ENCODE data around the gene TTLL6.

- TF ChIP-seq, protein P1, sequence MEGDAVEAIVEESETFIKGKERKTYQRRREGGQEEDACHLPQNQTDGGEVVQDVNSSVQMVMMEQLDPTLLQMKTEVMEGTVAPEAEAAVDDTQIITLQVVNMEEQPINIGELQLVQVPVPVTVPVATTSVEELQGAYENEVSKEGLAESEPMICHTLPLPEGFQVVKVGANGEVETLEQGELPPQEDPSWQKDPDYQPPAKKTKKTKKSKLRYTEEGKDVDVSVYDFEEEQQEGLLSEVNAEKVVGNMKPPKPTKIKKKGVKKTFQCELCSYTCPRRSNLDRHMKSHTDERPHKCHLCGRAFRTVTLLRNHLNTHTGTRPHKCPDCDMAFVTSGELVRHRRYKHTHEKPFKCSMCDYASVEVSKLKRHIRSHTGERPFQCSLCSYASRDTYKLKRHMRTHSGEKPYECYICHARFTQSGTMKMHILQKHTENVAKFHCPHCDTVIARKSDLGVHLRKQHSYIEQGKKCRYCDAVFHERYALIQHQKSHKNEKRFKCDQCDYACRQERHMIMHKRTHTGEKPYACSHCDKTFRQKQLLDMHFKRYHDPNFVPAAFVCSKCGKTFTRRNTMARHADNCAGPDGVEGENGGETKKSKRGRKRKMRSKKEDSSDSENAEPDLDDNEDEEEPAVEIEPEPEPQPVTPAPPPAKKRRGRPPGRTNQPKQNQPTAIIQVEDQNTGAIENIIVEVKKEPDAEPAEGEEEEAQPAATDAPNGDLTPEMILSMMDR (IDR thresholded peaks at IDR 0.05), result no peak
- no peak for TF ChIP-seq EZH2 (IDR thresholded peaks at IDR 0.05)
- no peak for TF ChIP-seq EZH2phosphoT487 (IDR thresholded peaks at IDR 0.05)
Measured at GRCh38 chr17:48715496-48716399, 101.3 kb downstream of the TTLL6 start.
